ENCODE measurements around the gene KCNN3.

GRCh38 chr1:154770897-154771594 is 99.0 kb downstream of the KCNN3 start:
- TF ChIP-seq KLF9 (tag by site-specific recombination; IDR thresholded peaks at IDR 0.05; ENCODE audit: low read depth) (no peak), ZNF645 (tag by site-specific recombination; IDR thresholded peaks at IDR 0.05) (no peak), ZNF157 (tag by site-specific recombination; IDR thresholded peaks at IDR 0.05) (no peak), SETDB1 (IDR thresholded peaks at IDR 0.05; ENCODE audit: insufficient read length, low read length) (no peak), CTCF (tag by site-specific recombination; IDR thresholded peaks at IDR 0.05) (no peak), ZNF184 (tag by site-specific recombination; IDR thresholded peaks at IDR 0.05) (no peak), ATF2 (tag by site-specific recombination; IDR thresholded peaks at IDR 0.05; ENCODE audit: low read depth) (no peak), PRDM4 (tag by site-specific recombination; IDR thresholded peaks at IDR 0.05) (no peak), ZNF529 (tag by site-specific recombination; IDR thresholded peaks at IDR 0.05; ENCODE audit: insufficient replicate concordance) (no peak)
